Measurements from ENCODE around the gene ZFR. TPM values are rescaled to one million over a fixed set of nuclear protein-coding genes. Genes with fewer than 3 reads are reported as not detected.
"Not testable (repeated sequence)": the region's sequence is repeated elsewhere in the genome, so short reads cannot be mapped to it uniquely, and the experiment has no call there.

ZFR gene
- total RNA-seq, 1 donor from 2014 or later: 64.3 TPM

DNA sequence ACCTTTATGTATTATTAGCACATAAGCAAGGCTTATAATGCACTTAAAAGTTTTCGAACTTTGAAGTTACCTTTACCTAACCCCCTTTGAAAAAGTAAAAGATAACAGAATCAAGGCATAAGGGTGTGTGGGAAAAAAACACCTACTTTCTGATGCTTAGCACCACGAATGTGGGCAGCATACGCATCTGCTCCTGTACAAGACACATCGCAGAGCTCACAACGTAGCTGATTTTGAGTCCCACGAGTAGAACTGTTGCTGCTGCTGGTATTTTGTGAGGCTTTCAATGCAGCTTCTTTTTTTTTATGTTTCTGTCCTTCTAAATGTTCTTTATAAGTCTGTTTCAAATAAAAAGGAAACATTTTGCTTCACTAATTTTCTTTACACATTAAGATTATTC, 40.8 kb downstream of the ZFR start:
- POLR2A ChIA-PET: interaction anchor here (0.5 to 0.6 kb wide), 2 partner anchors 24 to 236 kb away, joined by 3 to 5 read pairs; no protein-coding TSS in a partner anchor
- Mint-ChIP-seq H3K4me3 (no peak overlapping the region), H3K4me1 (no peaks in the 10 kb centered on the region), H3K36me3 (ENCODE audit: low read depth) (peaks cover 90% of the 10 kb centered on the region), H3K9me3 (no peaks in the 10 kb centered on the region), H3K27ac (no peak overlapping the region), H3K27me3 (no peaks in the 10 kb centered on the region)
- CTCF ChIA-PET: interaction anchor here (0.8 kb wide), 1 partner anchor 186 kb away, joined by 4 read pairs; no protein-coding TSS in a partner anchor
- ATAC-seq (ENCODE audit: low read depth) (no peak), DNase-seq (no peak)
- TF ChIP-seq, protein P1, sequence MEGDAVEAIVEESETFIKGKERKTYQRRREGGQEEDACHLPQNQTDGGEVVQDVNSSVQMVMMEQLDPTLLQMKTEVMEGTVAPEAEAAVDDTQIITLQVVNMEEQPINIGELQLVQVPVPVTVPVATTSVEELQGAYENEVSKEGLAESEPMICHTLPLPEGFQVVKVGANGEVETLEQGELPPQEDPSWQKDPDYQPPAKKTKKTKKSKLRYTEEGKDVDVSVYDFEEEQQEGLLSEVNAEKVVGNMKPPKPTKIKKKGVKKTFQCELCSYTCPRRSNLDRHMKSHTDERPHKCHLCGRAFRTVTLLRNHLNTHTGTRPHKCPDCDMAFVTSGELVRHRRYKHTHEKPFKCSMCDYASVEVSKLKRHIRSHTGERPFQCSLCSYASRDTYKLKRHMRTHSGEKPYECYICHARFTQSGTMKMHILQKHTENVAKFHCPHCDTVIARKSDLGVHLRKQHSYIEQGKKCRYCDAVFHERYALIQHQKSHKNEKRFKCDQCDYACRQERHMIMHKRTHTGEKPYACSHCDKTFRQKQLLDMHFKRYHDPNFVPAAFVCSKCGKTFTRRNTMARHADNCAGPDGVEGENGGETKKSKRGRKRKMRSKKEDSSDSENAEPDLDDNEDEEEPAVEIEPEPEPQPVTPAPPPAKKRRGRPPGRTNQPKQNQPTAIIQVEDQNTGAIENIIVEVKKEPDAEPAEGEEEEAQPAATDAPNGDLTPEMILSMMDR (IDR thresholded peaks at IDR 0.05): no peak
- intact Hi-C loops (cut with micrococcal nuclease): no loop called here

DNA sequence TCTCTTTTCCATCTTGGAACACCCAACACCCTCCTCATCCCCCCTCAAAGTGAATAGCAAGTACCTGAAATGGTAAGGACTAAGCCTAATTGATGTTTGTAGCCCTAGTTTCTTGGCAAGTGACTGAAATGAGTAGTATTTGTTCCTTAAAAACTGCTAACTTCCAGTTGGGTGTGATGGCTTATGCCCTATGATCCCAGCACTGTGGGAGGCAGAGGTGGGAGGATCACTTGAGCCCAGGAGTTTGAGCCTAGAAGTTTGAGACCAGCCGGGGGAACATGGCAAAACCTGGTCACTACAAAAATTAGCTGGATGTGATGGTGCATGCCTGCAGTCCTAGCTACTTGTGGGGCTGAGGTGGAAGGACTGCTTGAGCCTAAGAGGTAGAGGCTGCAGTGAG, 44.1 kb downstream of the ZFR start:
- intact Hi-C loops (cut with micrococcal nuclease): no loop called here
- ATAC-seq (ENCODE audit: low read depth) (no peak), DNase-seq (no peak)
- Mint-ChIP-seq H3K36me3 (ENCODE audit: low read depth) (peaks cover 91% of the 10 kb centered on the region), H3K27me3 (no peaks in the 10 kb centered on the region), H3K27ac (no peak overlapping the region), H3K9me3 (no peaks in the 10 kb centered on the region), H3K4me1 (no peaks in the 10 kb centered on the region), H3K4me3 (no peak overlapping the region)
- TF ChIP-seq, protein P1 (IDR thresholded peaks at IDR 0.05): no peak
- ChIA-PET POLR2A (interaction anchor here (0.6 kb wide), 1 partner anchor 31 kb away, joined by 3 read pairs; no protein-coding TSS in a partner anchor), CTCF (no interaction called here)

DNA sequence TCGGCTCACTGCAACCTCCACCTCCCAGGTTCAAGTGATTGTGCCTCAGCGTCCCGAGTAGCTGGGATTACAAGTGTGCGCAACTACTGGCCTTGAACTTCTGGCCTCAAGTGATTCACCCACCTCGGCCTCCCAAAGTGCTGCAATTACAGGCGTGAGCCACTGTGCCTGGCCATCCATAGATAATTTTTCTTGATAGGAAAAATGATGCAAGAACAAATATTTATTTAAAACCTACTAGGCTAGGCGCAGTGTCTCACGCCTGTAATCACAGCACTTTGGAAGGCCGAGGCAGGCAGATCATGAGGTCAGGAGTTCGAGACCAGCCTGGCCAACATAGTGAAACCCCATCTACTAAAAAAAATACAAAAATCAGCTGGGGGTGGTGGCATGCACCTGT, 45.8 kb downstream of the ZFR start:
- DNase-seq; H3K4me3 Mint-ChIP-seq; H3K9me3 Mint-ChIP-seq; H3K4me1 Mint-ChIP-seq; intact Hi-C loops (cut with micrococcal nuclease); H3K27me3 Mint-ChIP-seq; H3K27ac Mint-ChIP-seq; CTCF ChIA-PET; ATAC-seq (ENCODE audit: low read depth): not testable (repeated sequence)
- peaks cover 85% of the 10 kb centered on the region for H3K36me3 Mint-ChIP-seq (ENCODE audit: low read depth)
- POLR2A ChIA-PET: interaction anchor here (0.5 kb wide), 1 partner anchor 214 kb away, joined by 6 read pairs; no protein-coding TSS in a partner anchor

DNA sequence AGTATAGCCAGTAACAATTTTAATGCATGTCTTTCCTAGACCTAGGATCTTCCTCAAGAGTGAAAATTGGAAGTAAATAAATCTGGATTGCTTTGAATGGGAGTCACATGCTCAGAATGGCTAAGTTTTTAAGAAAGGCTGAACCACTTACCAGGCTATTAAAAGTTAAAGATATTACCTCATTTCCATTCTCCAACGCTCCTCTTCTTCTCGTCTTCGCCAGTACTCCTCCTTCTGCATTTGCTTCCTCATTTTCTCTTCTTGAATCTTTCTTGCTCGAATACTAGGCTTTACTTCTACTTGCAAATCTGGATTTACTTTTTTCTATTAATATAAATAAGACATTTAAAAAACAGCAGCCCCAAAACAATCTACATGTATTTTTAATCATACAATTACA, 49.6 kb downstream of the ZFR start:
- peaks cover 83% of the 10 kb centered on the region for H3K36me3 Mint-ChIP-seq (ENCODE audit: low read depth)
- ChIA-PET POLR2A (no interaction called here), CTCF (no interaction called here)

DNA sequence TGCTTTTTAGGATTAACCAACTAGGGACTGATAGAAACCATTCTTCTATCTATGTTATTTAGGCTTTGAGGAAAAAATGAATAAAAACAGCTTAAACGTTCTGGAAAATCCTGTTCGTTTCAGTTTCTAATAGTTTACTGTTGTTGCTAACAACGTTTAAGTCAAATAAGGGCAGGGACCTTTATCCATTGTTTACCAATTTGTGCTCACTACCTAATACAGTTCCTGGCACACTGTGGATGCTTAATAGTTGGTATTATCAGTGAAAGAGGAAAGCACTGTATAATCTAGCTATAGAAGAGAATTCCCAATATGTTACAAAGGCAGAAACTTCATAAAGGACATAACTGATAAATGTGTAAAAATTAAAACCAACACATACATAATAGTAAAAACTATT, 52.5 kb downstream of the ZFR start:
- ATAC-seq (ENCODE audit: low read depth): no peak
- Mint-ChIP-seq H3K9me3 (no peaks in the 10 kb centered on the region), H3K4me1 (no peaks in the 10 kb centered on the region), H3K36me3 (ENCODE audit: low read depth) (peaks cover 81% of the 10 kb centered on the region), H3K27me3 (no peaks in the 10 kb centered on the region), H3K27ac (no peak overlapping the region), H3K4me3 (no peak overlapping the region)
- no peak for DNase-seq
- TF ChIP-seq, protein P1 (IDR thresholded peaks at IDR 0.05): no peak
- intact Hi-C loops (cut with micrococcal nuclease): no loop called here
- POLR2A ChIA-PET: no interaction called here
- CTCF ChIA-PET: no interaction called here

More for the DNA sequence above, 49.6 kb downstream of the ZFR start:
- no peaks in the 10 kb centered on the region for H3K27me3 Mint-ChIP-seq
- ATAC-seq (ENCODE audit: low read depth) (no peak), DNase-seq (no peak)
- H3K4me1 Mint-ChIP-seq: no peaks in the 10 kb centered on the region
- no peak overlapping the region for H3K4me3 Mint-ChIP-seq
- TF ChIP-seq, protein P1 (IDR thresholded peaks at IDR 0.05): no peak
- no peak overlapping the region for H3K27ac Mint-ChIP-seq
- intact Hi-C loops (cut with micrococcal nuclease): no loop called here
- no peaks in the 10 kb centered on the region for H3K9me3 Mint-ChIP-seq
